Calu3 (cell line): ENCODE results near the gene GPR62. TPM values are rescaled to one million over a fixed set of nuclear protein-coding genes. Genes with fewer than 3 reads are reported as not detected.

ENCODE experiments used
- BruUV-seq: library from RNA; stranded (reverse); fragments of 400-500 nt; replicated peaks from 2 replicates; lab custom pipeline; 2021; lab: Mats Ljungman, UMichigan
- CTCF ChIA-PET: fragments of 300-600 bp; sonication (Branson Sonifier 250); formaldehyde crosslinking; loops from one replicate; lab custom pipeline; 2022; ENCODE audit warnings: antibody characterized with exemption; lab: Charles Lee
- DNase-seq: peaks from one replicate; pipeline ENCODE4 v3.0.0; 2022
- H3K27ac Mint-ChIP-seq: one replicate; pipeline ENCODE4 v1.8.0; 2022; ENCODE audit warnings: mixed read lengths; ENCODE audit not compliant: unreplicated experiment
- H3K27me3 Mint-ChIP-seq: one replicate; pipeline ENCODE4 v1.8.0; 2022; ENCODE audit warnings: mixed read lengths; ENCODE audit not compliant: unreplicated experiment
- H3K36me3 Mint-ChIP-seq: one replicate; pipeline ENCODE4 v1.8.0; 2022; ENCODE audit warnings: mild to moderate bottlenecking, moderate library complexity, mixed read lengths; ENCODE audit not compliant: insufficient read depth, unreplicated experiment
- H3K4me1 Mint-ChIP-seq: one replicate; pipeline ENCODE4 v1.8.0; 2022; ENCODE audit warnings: mild to moderate bottlenecking, low read depth, mixed read lengths; ENCODE audit not compliant: unreplicated experiment
- H3K4me3 Mint-ChIP-seq: one replicate; pipeline ENCODE4 v1.8.0; 2022; ENCODE audit warnings: mild to moderate bottlenecking, low read depth, moderate library complexity, mixed read lengths; ENCODE audit not compliant: unreplicated experiment
- H3K9me3 Mint-ChIP-seq: one replicate; pipeline ENCODE4 v1.8.0; 2022; ENCODE audit warnings: low read depth, mixed read lengths; ENCODE audit not compliant: unreplicated experiment
- intact Hi-C: fragments of 100-400 bp; cut with micrococcal nuclease; formaldehyde crosslinking; loops from one replicate; pipeline ENCODE4 v1.10.0; 2022; ENCODE audit not compliant: unreplicated experiment
- total RNA-seq: library from RNA; stranded (reverse); gene quantifications from 2 replicates; pipeline ENCODE4 v1.2.3, GENCODE V29; 2022
- TF ChIP-seq, protein P1 (sequence below): fragments of 200-600 bp; IDR thresholded peaks from one replicate; pipeline ENCODE4 v1.8.0; 2022; ENCODE audit warnings: antibody characterized with exemption; ENCODE audit not compliant: unreplicated experiment

The GPR62 gene
- total RNA-seq, 1 experiment from 2014 or later = not detected

- TF ChIP-seq, protein P1, sequence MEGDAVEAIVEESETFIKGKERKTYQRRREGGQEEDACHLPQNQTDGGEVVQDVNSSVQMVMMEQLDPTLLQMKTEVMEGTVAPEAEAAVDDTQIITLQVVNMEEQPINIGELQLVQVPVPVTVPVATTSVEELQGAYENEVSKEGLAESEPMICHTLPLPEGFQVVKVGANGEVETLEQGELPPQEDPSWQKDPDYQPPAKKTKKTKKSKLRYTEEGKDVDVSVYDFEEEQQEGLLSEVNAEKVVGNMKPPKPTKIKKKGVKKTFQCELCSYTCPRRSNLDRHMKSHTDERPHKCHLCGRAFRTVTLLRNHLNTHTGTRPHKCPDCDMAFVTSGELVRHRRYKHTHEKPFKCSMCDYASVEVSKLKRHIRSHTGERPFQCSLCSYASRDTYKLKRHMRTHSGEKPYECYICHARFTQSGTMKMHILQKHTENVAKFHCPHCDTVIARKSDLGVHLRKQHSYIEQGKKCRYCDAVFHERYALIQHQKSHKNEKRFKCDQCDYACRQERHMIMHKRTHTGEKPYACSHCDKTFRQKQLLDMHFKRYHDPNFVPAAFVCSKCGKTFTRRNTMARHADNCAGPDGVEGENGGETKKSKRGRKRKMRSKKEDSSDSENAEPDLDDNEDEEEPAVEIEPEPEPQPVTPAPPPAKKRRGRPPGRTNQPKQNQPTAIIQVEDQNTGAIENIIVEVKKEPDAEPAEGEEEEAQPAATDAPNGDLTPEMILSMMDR = no peak
- Mint-ChIP-seq H3K27ac (no peak overlapping the region), H3K9me3 (no peaks in the 10 kb centered on the region), H3K4me3 (no peak overlapping the region), H3K4me1 (peaks cover 6% of the 10 kb centered on the region), H3K36me3 (peaks cover 9% of the 10 kb centered on the region), H3K27me3 (peaks cover 17% of the 10 kb centered on the region)
- BruUV-seq = no TSS peak
- no peak for DNase-seq
- intact Hi-C loops = no loop called here
- CTCF ChIA-PET = no interaction called here
These were observed 7.8 kb upstream of the GPR62 start for GRCh38 chr3:51947215-51947900.

- Mint-ChIP-seq H3K27me3 (peaks cover 24% of the 10 kb centered on the region), H3K27ac (no peak overlapping the region), H3K4me1 (peaks cover 2% of the 10 kb centered on the region), H3K4me3 (no peak overlapping the region), H3K36me3 (peaks cover 2% of the 10 kb centered on the region), H3K9me3 (no peaks in the 10 kb centered on the region)
- no peak for DNase-seq
- CTCF ChIA-PET = no interaction called here
- intact Hi-C loops = no loop called here
- TF ChIP-seq, protein P1 = no peak
- BruUV-seq = no TSS peak
These were observed 7.1 kb upstream of the GPR62 start for GRCh38 chr3:51948016-51948580.

- TF ChIP-seq, protein P1 = no peak
- Mint-ChIP-seq H3K27me3 (peaks cover 34% of the 10 kb centered on the region), H3K27ac (no peak overlapping the region), H3K36me3 (no peaks in the 10 kb centered on the region), H3K9me3 (no peaks in the 10 kb centered on the region), H3K4me3 (no peak overlapping the region), H3K4me1 (no peaks in the 10 kb centered on the region)
- DNase-seq = no peak
- intact Hi-C loops = no loop called here
- BruUV-seq = no TSS peak
- CTCF ChIA-PET = interaction anchor here (0.6 kb wide), 1 partner anchor 762 kb away, joined by 3 read pairs; no protein-coding TSS in a partner anchor
These were observed 6.1 kb upstream of the GPR62 start for GRCh38 chr3:51949121-51949520.

GRCh38 chr3:51950899-51951298, 4.3 kb upstream of the GPR62 start:
- Mint-ChIP-seq H3K9me3 (no peaks in the 10 kb centered on the region), H3K36me3 (no peaks in the 10 kb centered on the region), H3K4me1 (no peaks in the 10 kb centered on the region), H3K27me3 (peaks cover 47% of the 10 kb centered on the region), H3K27ac (no peak overlapping the region), H3K4me3 (no peak overlapping the region)
- CTCF ChIA-PET = no interaction called here
- TF ChIP-seq, protein P1 = no peak
- BruUV-seq = no TSS peak
- intact Hi-C loops = no loop called here
- no peak for DNase-seq
